LNCAP (cell line): ENCODE results near the gene PRKACB.

Experiments
- TF ChIP-seq, protein P1 (sequence below): fragments of 450-650 bp; IDR thresholded peaks from 2 replicates; pipeline ENCODE4 v1.5.1; 2017; ENCODE audit warnings: mild to moderate bottlenecking

PRKACB gene

DNA sequence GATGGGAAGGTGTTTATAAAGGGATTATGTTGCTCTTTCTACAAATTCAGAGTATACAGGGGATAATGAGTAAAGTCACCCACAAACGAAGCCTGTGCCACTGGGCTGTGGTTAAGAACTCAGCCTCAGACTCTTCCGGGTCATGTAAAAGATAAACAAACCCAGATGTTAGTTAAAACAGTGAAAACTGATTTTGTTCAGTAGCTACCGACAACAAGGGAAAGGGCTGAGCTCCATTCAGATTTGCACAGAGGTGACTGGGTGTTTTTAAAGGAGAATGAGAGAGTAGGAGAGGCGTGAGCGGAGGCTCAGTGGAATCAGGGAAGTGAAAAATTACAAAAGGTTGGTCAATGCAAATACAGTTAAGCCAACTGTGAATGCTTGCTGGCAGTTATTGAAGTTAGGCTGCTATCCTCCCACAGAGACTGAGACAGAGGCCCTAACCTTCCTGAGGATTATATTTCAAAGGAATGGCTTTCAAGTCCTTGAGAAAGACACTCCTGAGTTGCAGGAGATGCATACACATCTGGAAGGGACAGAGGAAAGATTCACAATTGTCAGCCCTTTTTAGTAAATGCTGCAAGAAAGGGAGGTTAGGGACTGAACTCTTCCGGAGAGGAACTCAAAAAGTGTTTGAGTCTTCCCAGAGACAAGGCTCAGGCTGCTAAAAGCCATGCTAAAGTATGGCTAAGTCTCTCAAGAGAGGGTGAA is 127.5 kb downstream of the PRKACB start:
- TF ChIP-seq, protein P1, sequence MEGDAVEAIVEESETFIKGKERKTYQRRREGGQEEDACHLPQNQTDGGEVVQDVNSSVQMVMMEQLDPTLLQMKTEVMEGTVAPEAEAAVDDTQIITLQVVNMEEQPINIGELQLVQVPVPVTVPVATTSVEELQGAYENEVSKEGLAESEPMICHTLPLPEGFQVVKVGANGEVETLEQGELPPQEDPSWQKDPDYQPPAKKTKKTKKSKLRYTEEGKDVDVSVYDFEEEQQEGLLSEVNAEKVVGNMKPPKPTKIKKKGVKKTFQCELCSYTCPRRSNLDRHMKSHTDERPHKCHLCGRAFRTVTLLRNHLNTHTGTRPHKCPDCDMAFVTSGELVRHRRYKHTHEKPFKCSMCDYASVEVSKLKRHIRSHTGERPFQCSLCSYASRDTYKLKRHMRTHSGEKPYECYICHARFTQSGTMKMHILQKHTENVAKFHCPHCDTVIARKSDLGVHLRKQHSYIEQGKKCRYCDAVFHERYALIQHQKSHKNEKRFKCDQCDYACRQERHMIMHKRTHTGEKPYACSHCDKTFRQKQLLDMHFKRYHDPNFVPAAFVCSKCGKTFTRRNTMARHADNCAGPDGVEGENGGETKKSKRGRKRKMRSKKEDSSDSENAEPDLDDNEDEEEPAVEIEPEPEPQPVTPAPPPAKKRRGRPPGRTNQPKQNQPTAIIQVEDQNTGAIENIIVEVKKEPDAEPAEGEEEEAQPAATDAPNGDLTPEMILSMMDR, result no peak

DNA sequence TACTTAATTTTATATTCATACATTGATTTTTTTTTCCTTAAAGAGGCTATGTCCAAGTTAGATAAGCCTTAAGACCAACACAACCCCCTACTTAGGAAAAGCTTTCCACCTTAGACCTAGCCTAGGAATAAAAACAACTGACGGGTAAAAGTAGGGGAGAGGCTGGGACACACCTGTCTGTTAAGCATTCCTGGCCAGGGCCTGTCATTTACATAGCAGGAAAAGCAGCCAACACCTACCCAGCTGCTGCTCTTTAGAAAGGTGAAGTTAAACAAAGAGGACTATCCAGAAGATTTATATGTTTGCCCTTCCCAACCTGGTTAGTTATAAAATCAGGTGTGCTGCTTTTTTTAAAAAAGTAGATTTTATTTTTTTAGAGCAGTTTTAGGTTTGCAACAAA is 128.3 kb downstream of the PRKACB start:
- TF ChIP-seq, protein P1, result no peak

DNA sequence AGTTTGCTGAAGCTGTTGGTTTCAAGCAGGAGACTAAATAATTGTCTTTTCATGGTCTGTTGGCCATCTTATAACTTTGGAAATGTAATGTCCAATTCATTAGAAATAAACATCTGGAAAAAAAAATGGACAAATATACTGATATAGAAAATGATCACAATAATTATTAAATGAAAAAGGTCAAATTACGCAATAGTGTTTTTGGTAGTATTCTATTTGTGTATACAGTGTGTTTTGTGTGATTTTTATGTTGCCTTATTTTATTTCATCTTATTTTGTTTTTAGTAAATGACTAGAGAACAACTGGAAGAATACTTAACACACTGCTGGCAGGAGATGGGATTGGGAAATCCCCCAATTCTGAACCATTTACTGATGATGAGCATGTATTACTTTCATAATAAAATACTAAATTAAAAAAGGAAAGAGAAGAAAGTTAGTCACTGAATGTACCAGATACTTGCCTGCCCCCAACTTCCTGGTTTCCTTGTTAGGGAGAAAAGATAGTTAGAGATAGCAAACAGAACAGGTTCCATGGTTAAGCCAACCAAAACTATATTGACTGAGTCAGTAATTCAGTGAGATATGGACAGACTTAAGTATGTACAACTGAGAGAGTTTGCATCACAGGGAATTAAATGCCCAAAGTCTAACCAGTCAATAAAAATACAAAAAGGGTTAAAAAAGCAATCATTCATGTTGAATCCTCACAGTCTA is 133.4 kb downstream of the PRKACB start:
- TF ChIP-seq, protein P1, result no peak

DNA sequence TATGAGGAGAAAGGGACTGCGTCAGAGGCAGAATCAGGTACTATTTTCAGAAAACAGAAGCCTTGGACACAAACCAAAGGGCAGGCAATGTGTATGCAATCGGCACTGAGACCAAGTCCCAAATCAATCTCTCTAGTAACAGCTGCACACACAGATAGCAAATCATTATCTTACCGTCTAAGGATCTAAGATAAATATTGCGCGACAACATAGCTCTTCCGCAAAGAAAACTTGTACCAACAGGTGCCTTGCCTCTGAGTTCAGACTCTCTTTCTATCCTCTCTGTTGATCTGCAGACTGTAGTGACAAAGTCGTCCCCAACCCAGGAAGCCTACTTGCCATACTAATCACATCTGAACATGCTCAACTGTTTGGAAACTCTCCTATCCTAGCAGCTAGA is 134.8 kb downstream of the PRKACB start:
- TF ChIP-seq, protein P1, result no peak

DNA sequence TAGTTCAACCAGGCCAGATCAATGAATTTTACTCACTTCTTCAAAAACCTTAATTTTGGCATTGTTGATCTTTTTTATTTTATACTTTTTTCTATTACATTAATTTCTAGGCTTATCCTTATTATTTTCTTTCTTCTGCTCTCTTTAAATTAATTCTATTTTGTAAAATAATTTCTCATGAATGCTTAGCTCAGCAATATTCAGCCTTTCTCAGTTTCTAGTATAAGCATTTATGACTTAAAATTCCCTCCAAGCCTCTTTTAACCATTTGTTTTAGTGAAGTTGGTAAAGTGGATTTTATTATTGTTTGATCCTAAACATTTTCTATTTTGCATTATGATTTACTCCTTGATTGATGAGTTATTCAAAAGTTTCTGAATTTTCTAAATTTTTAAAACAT is 136.8 kb downstream of the PRKACB start:
- TF ChIP-seq, protein P1, result no peak

DNA sequence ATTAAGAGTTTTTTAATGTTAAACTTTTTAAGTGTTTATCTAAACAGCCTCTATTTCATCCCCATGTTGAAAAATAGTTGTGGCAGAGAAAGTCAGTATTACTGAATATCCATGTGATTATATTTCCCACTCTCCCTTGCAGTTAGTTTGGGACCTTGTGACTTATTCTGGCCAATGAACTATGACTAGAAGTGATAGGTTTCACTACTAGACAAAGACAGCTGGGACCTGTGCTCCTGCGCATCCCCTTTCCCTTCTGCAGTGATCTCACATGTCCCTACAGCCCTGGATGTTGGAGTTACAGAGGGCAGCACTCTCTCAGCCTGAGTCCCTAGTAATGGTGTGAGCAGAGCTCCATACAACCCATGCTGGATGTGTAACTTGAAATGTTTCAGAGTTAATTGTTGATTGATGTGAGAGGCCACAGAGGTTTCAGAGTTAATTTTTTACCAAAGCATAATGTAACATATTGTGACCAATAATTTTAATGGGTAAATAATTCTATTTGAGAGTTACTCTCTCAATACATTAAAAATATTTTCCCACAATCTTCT is 138.8 kb downstream of the PRKACB start:
- TF ChIP-seq, protein P1, result no peak

DNA sequence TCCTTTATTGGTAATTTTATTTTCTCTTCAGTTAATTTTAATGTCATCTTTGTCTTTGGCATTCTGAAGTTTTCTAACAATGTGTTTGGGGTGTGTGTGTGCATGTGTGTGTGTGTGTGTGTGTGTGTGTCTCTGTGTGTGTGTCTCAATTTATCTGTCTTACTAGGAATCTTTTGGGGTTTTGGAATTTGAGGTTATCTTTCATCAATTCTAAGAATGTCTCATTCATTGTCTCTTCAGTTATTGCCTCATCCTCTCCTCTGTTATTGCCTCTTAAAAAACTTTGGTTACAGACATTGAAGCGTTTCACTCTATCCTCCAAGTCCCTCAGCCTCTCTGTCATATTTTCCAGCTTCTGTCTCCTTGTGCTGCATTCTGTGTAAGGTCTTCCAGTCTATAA is 139.3 kb downstream of the PRKACB start:
- TF ChIP-seq, protein P1, result no peak
